PC-3 (cell line): ENCODE measurements around the gene STAC3. TPM values are rescaled to one million over a fixed set of nuclear protein-coding genes. Genes with fewer than 3 reads are reported as not detected.

Experiments
- ATAC-seq: fragments of 200-7000 bp; cut with Tn5 transposase; 2 replicates; pipeline ENCODE4 v1.9.1; 2020; ENCODE audit warnings: mild to moderate bottlenecking, moderate library complexity
- BruUV-seq: library from RNA; stranded (reverse); fragments of 400-500 nt; replicated peaks from 2 replicates; lab custom pipeline; 2021; lab: Mats Ljungman, UMichigan
- CTCF ChIA-PET: fragments of 300-600 bp; sonication (Branson Sonifier 250); formaldehyde crosslinking; loops from one replicate; lab custom pipeline; 2022; ENCODE audit warnings: antibody characterized with exemption; lab: Charles Lee
- POLR2A ChIA-PET: fragments of 300-600 bp; sonication (Branson Sonifier 250); formaldehyde crosslinking; loops from one replicate; lab custom pipeline; 2022; ENCODE audit warnings: antibody characterized with exemption; ENCODE audit not compliant: unreplicated experiment; lab: Charles Lee
- DNase-seq: peaks from one replicate; pipeline ENCODE4 v3.0.0-alpha.2; 2015
- H2AFZ ChIP-seq: fragments of 300-600 bp; sonication (generic); 2 replicates; pipeline ENCODE4 v1.6.0; 2016; ENCODE audit warnings: antibody characterized with exemption, low read length
- H3F3A ChIP-seq: fragments of 300-600 bp; sonication (generic); one replicate; pipeline ENCODE4 v1.6.0; 2017; ENCODE audit warnings: antibody characterized with exemption, low read length, control low read depth, mild to moderate bottlenecking; ENCODE audit not compliant: unreplicated experiment
- H3K27ac ChIP-seq: fragments of 300-600 bp; sonication (generic); 2 replicates; pipeline ENCODE4 v1.5.1; 2016; ENCODE audit warnings: mild to moderate bottlenecking, low read length
- H3K27me3 ChIP-seq: fragments of 300-600 bp; sonication (generic); 2 replicates; pipeline ENCODE4 v1.6.1; 2016; ENCODE audit warnings: low read length, mixed read lengths
- H3K36me3 ChIP-seq: fragments of 300-600 bp; sonication (generic); 2 replicates; pipeline ENCODE4 v1.6.1; 2016; ENCODE audit warnings: low read depth, mixed run types, low read length, mixed read lengths
- H3K4me1 ChIP-seq: fragments of 300-600 bp; sonication (generic); 2 replicates; pipeline ENCODE4 v1.5.1; 2016; ENCODE audit warnings: low read length; ENCODE audit not compliant: insufficient read depth
- H3K4me2 ChIP-seq: fragments of 300-600 bp; sonication (generic); 2 replicates; pipeline ENCODE4 v1.6.0; 2016; ENCODE audit warnings: low read length
- H3K4me3 ChIP-seq: fragments of 300-600 bp; sonication (generic); 2 replicates; pipeline ENCODE4 v1.5.1; 2016; ENCODE audit warnings: mild to moderate bottlenecking, low read length, mixed read lengths
- H3K79me2 ChIP-seq: fragments of 300-600 bp; sonication (generic); 2 replicates; pipeline ENCODE4 v1.6.1; 2017; ENCODE audit warnings: low read length, mixed read lengths
- H3K9ac ChIP-seq: fragments of 300-600 bp; sonication (generic); 2 replicates; pipeline ENCODE4 v1.6.0; 2016; ENCODE audit warnings: mild to moderate bottlenecking, low read length
- H3K9me2 ChIP-seq: fragments of 300-600 bp; sonication (generic); replicated peaks from 2 replicates; pipeline ENCODE4 v1.6.1; 2016; ENCODE audit warnings: mixed run types, low read length, mixed read lengths
- H3K9me3 ChIP-seq: fragments of 300-600 bp; sonication (generic); 2 replicates; pipeline ENCODE4 v1.6.1; 2016; ENCODE audit warnings: low read length, mixed read lengths
- H4K20me1 ChIP-seq: fragments of 300-600 bp; sonication (generic); 2 replicates; pipeline ENCODE4 v1.6.1; 2016; ENCODE audit warnings: low read length, mixed read lengths
- EZH2 ChIP-seq: fragments of 300-600 bp; sonication (generic); IDR thresholded peaks from one replicate; pipeline ENCODE4 v1.6.1; 2017; ENCODE audit warnings: antibody characterized with exemption, mild to moderate bottlenecking, low read length; ENCODE audit not compliant: unreplicated experiment
- EZH2phosphoT487 ChIP-seq: fragments of 300-600 bp; sonication (generic); IDR thresholded peaks from 2 replicates; pipeline ENCODE4 v1.6.1; 2018; ENCODE audit warnings: mild to moderate bottlenecking, antibody characterized with exemption, low read length, borderline replicate concordance
- intact Hi-C: fragments of 100-400 bp; cut with micrococcal nuclease; formaldehyde crosslinking; loops from 2 replicates; pipeline ENCODE4 v1.9.0; 2023
- total RNA-seq: library from RNA; depleted of rRNA; stranded (reverse); fragments of >200 nt; gene quantifications from 2 replicates; pipeline ENCODE4 v1.2.3, GENCODE V29; 2014
- TF ChIP-seq, protein P1 (sequence below): fragments of 300-600 bp; sonication (generic); conservative IDR thresholded peaks from 2 replicates; pipeline ENCODE4 v1.5.1; 2017; ENCODE audit warnings: antibody characterized with exemption, low read depth, mild to moderate bottlenecking, low read length

Gene STAC3
- total RNA-seq, 1 experiment from 2014 or later, result 1.8 TPM

DNA sequence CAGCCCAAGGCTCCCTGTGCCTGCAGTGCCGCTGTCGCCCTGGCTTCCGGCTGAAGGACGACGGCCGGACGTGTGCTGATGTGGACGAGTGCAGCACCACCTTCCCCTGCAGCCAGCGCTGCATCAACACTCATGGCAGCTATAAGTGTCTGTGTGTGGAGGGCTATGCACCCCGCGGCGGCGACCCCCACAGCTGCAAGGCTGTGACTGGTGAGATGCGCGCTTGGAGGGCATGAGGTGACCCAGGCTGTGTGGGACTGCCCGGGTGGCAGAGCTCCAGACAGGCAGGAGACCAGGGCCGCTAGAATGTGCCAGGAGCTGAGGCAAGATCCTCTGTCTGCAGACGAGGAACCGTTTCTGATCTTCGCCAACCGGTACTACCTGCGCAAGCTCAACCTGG, 54.0 kb downstream of the STAC3 start:
- intact Hi-C loops, result no loop called here
- CTCF ChIA-PET, result no interaction called here

DNA sequence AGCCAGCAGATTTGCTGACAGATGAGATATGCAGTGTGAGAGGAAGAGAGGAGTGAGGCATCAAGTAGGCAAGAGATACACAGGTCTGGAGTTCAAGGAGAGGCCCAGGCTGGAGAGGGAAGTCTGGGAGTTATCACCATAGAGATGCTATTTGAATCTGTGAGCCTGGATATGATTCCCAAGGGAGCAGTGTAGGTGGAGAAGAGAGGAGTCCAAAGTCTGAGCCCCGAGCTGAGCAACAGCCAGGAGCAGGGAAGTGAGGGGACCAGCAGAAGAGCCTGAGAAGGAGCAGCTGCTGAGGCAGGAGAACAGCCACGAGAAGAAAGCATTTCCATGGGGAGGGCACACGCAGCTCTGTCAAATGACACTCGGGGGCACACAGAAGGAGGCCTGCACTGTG, 54.5 kb downstream of the STAC3 start:
- H3K36me3 ChIP-seq, result peaks cover 5% of the 10 kb centered on the region; the same call in 1 of the 2 replicates
- CTCF ChIA-PET, result interaction anchor here (0.6 kb wide), 1 partner anchor 437 kb away, joined by 4 read pairs; no protein-coding TSS in a partner anchor

More for the DNA sequence above, 54.0 kb downstream of the STAC3 start:
- TF ChIP-seq EZH2 (no peak), EZH2phosphoT487 (no peak)
- TF ChIP-seq, protein P1, sequence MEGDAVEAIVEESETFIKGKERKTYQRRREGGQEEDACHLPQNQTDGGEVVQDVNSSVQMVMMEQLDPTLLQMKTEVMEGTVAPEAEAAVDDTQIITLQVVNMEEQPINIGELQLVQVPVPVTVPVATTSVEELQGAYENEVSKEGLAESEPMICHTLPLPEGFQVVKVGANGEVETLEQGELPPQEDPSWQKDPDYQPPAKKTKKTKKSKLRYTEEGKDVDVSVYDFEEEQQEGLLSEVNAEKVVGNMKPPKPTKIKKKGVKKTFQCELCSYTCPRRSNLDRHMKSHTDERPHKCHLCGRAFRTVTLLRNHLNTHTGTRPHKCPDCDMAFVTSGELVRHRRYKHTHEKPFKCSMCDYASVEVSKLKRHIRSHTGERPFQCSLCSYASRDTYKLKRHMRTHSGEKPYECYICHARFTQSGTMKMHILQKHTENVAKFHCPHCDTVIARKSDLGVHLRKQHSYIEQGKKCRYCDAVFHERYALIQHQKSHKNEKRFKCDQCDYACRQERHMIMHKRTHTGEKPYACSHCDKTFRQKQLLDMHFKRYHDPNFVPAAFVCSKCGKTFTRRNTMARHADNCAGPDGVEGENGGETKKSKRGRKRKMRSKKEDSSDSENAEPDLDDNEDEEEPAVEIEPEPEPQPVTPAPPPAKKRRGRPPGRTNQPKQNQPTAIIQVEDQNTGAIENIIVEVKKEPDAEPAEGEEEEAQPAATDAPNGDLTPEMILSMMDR, result no peak
- Histone ChIP-seq H3K4me1 (no peaks in the 10 kb centered on the region), H3K36me3 (no peaks in the 10 kb centered on the region; the same call in 1 of the 2 replicates), H3K27ac (no peak overlapping the region), H3K9me2 (no peaks in the 10 kb centered on the region), H3K9me3 (no peaks in the 10 kb centered on the region), H4K20me1 (no peaks in the 10 kb centered on the region), H3K79me2 (no peaks in the 10 kb centered on the region), H3K9ac (no peak overlapping the region), H3K4me2 (no peak overlapping the region), H2AFZ (no peak overlapping the region), H3K4me3 (no peak overlapping the region), H3F3A (no peaks in the 10 kb centered on the region), H3K27me3 (no peaks in the 10 kb centered on the region)
- BruUV-seq, result no TSS peak
- POLR2A ChIA-PET, result no interaction called here
- DNase-seq, result no peak
- no peak for ATAC-seq

More for the DNA sequence above, 54.5 kb downstream of the STAC3 start:
- no peak overlapping the region for H3K4me3 ChIP-seq
- no peaks in the 10 kb centered on the region for H3K9me2 ChIP-seq
- H2AFZ ChIP-seq, result no peak overlapping the region
- H3K4me1 ChIP-seq, result no peaks in the 10 kb centered on the region
- H3K27ac ChIP-seq, result no peak overlapping the region
- H3K4me2 ChIP-seq, result no peak overlapping the region
- DNase-seq (no peak), ATAC-seq (no peak)
- H3K79me2 ChIP-seq, result no peaks in the 10 kb centered on the region
- intact Hi-C loops, result no loop called here
- no peaks in the 10 kb centered on the region for H3K27me3 ChIP-seq
- H4K20me1 ChIP-seq, result no peaks in the 10 kb centered on the region
- POLR2A ChIA-PET, result no interaction called here
- TF ChIP-seq EZH2phosphoT487 (no peak), EZH2 (no peak)
- TF ChIP-seq, protein P1, result no peak
- H3F3A ChIP-seq, result no peaks in the 10 kb centered on the region
- BruUV-seq, result no TSS peak
- no peak overlapping the region for H3K9ac ChIP-seq
- no peaks in the 10 kb centered on the region for H3K9me3 ChIP-seq
